ENCODE data around the gene ABCB8.

The ABCB8 gene

DNA sequence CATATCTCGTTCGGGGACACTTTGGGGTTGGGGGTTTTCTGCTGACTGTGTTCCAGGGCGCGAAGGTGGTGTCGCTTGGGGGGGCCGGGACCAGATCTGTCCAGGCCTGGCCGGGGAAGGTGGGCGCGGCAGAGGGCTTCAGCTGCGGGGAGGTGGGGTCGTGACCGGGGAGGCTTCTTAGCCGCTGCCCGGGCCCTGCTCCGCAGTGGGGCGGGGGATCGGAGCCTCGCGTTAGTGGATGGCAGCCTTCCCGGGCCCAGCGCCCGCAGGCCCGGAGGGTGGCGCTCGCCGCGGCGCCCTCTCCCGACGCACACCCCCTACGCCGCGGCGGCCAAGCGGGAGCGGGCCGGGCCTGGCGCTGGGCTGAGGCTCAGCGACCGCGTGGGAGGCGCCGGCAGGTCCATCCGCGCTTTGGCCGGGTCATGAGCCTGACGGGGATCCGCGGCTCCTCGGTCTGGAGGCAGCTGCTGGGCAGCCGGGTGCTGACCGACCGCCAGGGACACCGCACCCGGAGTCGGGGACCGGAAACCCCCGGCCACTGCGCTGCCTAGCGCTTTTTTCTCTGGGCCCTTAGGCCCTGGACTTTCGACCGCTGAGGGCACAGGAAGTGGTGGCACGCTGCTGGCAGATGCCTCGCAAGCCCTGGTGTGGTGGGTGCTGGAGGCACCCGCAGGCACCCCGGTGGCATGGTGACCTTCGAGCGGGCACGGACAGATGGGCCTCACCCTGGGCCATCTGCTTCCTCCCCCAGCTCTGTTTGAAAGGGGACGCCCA lies 59.2 kb downstream of the ABCB8 start:
- no peak for DNase-seq (ENCODE audit: low spot score)

- DNase-seq (ENCODE audit: low spot score), result peak; percentile 50
Observed at GRCh38 chr7:151088019-151088855, 60.0 kb downstream of the ABCB8 start.

DNA sequence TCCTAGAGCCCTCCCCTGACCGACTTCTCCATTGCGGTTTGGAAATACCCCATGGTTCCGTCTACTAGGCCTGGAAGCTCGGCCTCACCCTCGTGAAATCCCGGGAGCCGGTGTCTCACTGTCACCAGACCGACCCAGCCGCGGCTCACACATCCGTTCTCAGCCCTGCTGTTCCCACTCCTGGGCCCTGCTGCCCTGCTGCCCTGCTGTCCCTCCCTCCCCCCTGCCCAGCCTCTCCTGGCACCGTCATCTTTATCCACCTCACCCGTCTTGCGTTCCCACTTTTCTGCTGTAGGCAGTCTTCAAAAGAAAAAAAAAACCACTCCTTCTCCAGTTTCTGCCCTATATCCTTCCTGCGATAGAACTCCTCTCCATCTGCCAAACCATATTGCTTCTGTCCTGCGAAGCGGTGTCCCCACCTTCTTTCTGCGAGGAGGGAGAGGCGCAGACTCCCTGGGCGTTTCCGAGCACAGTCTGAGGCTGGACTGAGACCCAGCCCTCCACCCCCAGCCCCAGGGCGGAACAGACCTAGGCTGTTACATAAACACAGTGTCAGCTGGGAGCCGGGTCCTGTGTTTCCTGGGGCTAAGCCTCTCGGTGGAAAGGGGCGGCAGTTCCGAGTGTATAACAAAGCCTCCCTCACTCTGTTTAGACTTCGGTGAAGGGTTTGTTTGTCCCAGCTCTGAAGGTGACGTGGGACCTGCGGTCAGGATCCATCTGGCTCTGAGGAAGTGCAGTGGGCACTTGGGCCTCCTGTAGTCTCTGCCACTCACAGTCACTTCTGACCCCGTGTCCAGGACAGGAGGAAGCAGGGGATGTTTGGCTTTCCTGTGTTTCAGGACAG lies 60.8 kb downstream of the ABCB8 start:
- peak; percentile 93 for DNase-seq (ENCODE audit: low spot score)

GRCh38 chr7:151089893-151090730 lies 61.9 kb downstream of the ABCB8 start:
- no peak for DNase-seq (ENCODE audit: low spot score)

- DNase-seq (ENCODE audit: low spot score), result no peak
Observed at GRCh38 chr7:151091003-151091402, 62.8 kb downstream of the ABCB8 start.

GRCh38 chr7:151091431-151091830 lies 63.2 kb downstream of the ABCB8 start:
- DNase-seq (ENCODE audit: low spot score), result peak; percentile 63

- no peak for DNase-seq (ENCODE audit: low spot score)
Observed at GRCh38 chr7:151091988-151092387, 63.7 kb downstream of the ABCB8 start.

- no peak for DNase-seq (ENCODE audit: low spot score)
Observed at GRCh38 chr7:151093748-151094147, 65.5 kb downstream of the ABCB8 start.

- no peak for DNase-seq (ENCODE audit: low spot score)
Observed at GRCh38 chr7:151094675-151095074, 66.4 kb downstream of the ABCB8 start.

DNA sequence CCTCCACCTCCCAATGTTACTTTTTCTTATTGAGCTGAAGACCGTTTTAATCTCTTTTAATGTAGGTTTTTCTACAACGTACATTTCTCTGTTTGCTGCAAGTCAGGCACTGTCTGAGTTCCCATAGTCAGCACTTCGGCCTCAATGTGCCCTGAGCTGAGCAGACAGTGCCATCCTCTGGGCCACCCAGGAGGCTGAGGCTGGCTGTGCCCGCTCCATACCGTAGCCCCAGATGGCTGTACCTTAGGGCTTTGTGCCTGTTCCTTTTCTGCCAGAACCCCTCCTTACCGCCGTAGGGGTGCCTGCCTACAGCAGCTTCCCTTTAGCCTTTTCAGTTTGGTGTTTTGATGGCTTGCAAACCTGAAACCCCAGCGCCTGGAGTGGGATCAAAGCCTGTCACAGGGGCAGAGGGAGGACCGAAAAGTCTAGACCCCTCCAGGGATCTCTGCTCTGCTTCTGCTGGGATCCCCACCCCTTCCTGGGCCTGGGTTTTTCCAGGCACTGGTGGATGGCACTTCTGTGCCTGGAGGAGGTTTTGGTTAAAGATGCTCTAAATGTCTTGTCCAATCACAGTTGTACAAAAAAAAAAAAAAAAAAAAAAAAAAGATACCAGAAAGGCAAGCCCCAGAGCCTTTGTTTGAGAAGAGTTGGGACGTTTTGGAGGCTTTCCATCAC lies 67.0 kb downstream of the ABCB8 start:
- no peak for DNase-seq (ENCODE audit: low spot score)

DNA sequence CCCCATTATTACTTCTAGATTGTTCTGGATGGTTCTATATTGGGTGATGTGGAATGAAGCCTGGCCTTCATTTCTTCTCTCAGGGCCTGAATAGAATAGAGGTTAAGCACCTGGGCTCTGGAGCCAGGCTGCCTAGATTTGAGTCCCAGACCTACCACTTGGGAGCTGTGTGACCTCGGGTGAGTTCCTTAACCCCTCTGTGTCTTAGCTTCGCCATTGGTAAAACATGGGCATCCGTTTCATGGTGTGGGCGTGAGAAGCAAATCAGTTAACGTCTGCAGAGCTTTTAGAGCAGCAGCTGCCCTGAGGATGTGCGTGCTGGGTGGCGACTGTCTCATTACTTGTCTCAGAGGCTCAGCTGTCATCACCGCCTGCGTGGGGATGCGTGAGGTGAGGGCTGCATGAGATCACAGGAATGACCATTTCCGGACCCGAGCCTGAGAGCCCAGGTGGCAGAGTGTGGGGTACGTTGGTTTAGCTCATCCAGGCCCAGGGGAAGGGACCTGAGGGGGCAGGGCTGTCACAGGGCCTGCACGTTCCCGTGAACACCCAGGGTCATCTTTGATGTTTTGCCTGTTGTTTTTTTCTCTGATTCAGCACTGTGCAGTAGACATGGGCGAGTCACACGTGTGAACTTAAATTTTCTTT lies 67.7 kb downstream of the ABCB8 start:
- DNase-seq (ENCODE audit: low spot score), result no peak
